ENCODE results near the gene SCYL3.

Gene SCYL3

DNA sequence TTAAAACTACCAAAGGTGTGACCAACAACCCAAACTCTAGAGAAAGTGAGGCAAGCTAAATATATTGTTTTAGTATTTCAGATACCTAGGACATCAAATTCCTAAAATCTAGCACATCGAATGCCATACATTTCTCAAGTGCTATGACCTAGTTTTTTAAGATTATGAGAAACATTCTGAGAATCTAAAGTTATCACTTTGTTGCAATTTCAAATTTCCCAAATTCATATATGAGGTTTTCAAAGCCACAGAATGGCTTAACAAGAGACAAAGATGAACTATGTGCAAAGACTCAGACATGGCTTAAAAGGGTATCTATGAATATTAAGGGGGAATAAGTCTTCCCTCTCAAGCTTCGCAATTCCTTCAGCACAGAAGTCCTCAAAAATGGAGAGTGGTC is 6.8 kb downstream of the SCYL3 start:
- DNase-seq, result no peak
- H3K4me1 ChIP-seq, result no peaks in the 10 kb centered on the region
- no peaks in the 10 kb centered on the region for H3K27me3 ChIP-seq
- TF ChIP-seq, protein P1, sequence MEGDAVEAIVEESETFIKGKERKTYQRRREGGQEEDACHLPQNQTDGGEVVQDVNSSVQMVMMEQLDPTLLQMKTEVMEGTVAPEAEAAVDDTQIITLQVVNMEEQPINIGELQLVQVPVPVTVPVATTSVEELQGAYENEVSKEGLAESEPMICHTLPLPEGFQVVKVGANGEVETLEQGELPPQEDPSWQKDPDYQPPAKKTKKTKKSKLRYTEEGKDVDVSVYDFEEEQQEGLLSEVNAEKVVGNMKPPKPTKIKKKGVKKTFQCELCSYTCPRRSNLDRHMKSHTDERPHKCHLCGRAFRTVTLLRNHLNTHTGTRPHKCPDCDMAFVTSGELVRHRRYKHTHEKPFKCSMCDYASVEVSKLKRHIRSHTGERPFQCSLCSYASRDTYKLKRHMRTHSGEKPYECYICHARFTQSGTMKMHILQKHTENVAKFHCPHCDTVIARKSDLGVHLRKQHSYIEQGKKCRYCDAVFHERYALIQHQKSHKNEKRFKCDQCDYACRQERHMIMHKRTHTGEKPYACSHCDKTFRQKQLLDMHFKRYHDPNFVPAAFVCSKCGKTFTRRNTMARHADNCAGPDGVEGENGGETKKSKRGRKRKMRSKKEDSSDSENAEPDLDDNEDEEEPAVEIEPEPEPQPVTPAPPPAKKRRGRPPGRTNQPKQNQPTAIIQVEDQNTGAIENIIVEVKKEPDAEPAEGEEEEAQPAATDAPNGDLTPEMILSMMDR (IDR thresholded peaks at IDR 0.05; ENCODE audit: low read depth, low read length), result no peak
- H3K36me3 ChIP-seq, result peaks cover 7% of the 10 kb centered on the region; the same call in 1 of the 2 replicates
- H3K9me3 ChIP-seq, result no peaks in the 10 kb centered on the region
- no peak overlapping the region for H3K4me3 ChIP-seq (ENCODE audit: low read depth, low read length)

DNA sequence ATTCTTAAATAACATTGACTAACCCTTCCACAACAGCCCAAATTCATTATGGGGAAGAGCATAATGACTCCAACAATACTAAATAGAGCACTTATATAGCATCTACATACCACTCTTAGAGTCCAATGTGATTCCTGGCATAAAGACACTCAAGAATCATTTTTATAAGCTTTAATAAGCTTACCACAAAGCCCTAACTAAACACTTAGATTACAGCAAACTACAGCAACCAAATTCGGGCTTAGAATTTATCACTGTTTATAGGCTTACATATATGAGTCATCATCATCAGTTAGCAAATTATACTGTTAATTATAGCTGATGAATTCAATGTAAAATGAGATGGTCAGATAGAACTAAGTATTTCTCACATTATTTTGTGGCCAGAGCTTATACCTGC is 7.3 kb downstream of the SCYL3 start:
- no peak for DNase-seq
- H3K36me3 ChIP-seq, result peaks cover 7% of the 10 kb centered on the region; the same call in 1 of the 2 replicates
- no peaks in the 10 kb centered on the region for H3K9me3 ChIP-seq
- no peaks in the 10 kb centered on the region for H3K27me3 ChIP-seq
- no peak overlapping the region for H3K4me3 ChIP-seq (ENCODE audit: low read depth, low read length)
- TF ChIP-seq, protein P1 (IDR thresholded peaks at IDR 0.05; ENCODE audit: low read depth, low read length), result no peak
- H3K4me1 ChIP-seq, result no peaks in the 10 kb centered on the region

GRCh38 chr1:169885207-169885606 is 8.5 kb downstream of the SCYL3 start:
- Histone ChIP-seq H3K4me3 (ENCODE audit: low read depth, low read length) (no peak overlapping the region), H3K36me3 (peaks cover 7% of the 10 kb centered on the region; the same call in 1 of the 2 replicates), H3K4me1 (no peaks in the 10 kb centered on the region), H3K9me3 (no peaks in the 10 kb centered on the region), H3K27me3 (no peaks in the 10 kb centered on the region)
- DNase-seq, result no peak
- TF ChIP-seq, protein P1 (IDR thresholded peaks at IDR 0.05; ENCODE audit: low read depth, low read length), result no peak

- Histone ChIP-seq H3K4me3 (ENCODE audit: low read depth, low read length) (no peak overlapping the region), H3K36me3 (peaks cover 7% of the 10 kb centered on the region; the same call in 1 of the 2 replicates), H3K9me3 (no peaks in the 10 kb centered on the region), H3K4me1 (no peaks in the 10 kb centered on the region), H3K27me3 (no peaks in the 10 kb centered on the region)
- TF ChIP-seq, protein P1 (IDR thresholded peaks at IDR 0.05; ENCODE audit: low read depth, low read length), result no peak
- no peak for DNase-seq
These were observed 9.1 kb downstream of the SCYL3 start for GRCh38 chr1:169884634-169885033.

- Histone ChIP-seq H3K4me3 (ENCODE audit: low read depth, low read length) (no peak overlapping the region), H3K4me1 (peaks cover 5% of the 10 kb centered on the region), H3K9me3 (no peaks in the 10 kb centered on the region), H3K27me3 (no peaks in the 10 kb centered on the region), H3K36me3 (peaks cover 4% of the 10 kb centered on the region; the same call in 1 of the 2 replicates)
- no peak for DNase-seq
- TF ChIP-seq, protein P1 (IDR thresholded peaks at IDR 0.05; ENCODE audit: low read depth, low read length), result no peak
These were observed 11.6 kb downstream of the SCYL3 start for GRCh38 chr1:169882039-169882511.

GRCh38 chr1:169879034-169879840 is 14.5 kb downstream of the SCYL3 start:
- H3K9me3 ChIP-seq, result no peaks in the 10 kb centered on the region
- no peaks in the 10 kb centered on the region for H3K27me3 ChIP-seq
- peaks cover 5% of the 10 kb centered on the region for H3K4me1 ChIP-seq
- no peak overlapping the region for H3K4me3 ChIP-seq (ENCODE audit: low read depth, low read length)
- no peaks in the 10 kb centered on the region; the same call in 1 of the 2 replicates for H3K36me3 ChIP-seq
- TF ChIP-seq, protein P1 (IDR thresholded peaks at IDR 0.05; ENCODE audit: low read depth, low read length), result no peak
- DNase-seq, result no peak

Measured in BE2C (cell line).